DLD1 (cell line): ENCODE results near the gene SURF2.
"Not testable (repeated sequence)": the region's sequence is repeated elsewhere in the genome, so short reads cannot be mapped to it uniquely, and the experiment has no call there.

Source experiments
- in situ Hi-C: cut with HindIII; loops from 2 replicates; pipeline ENCODE4 v1.10.0; 2017; ENCODE audit warnings: low sequenced_read_pairs

Gene SURF2

GRCh38 chr9:133375724-133376654 lies 19.6 kb downstream of the SURF2 start, which contains the start of the genes STKLD1 and SURF4:
Gene STKLD1 (plus strand): TSS chr9:133376366. CDS start chr9:133376474, 108 bp downstream.
Gene SURF4 (minus strand): TSS chr9:133376060. CDS start chr9:133375969, 91 bp downstream.
- in situ Hi-C loops: loop anchor here (5.0 to 10.0 kb wide), 3 partner anchors 41 to 351 kb away; partner anchors contain the start of gene REXO4

- in situ Hi-C loops: loop anchor here (5.0 to 10.0 kb wide), 3 partner anchors 40 to 352 kb away; partner anchors contain the start of gene REXO4
Measured at GRCh38 chr9:133377280-133377679, 20.9 kb downstream of the SURF2 start.

DNA sequence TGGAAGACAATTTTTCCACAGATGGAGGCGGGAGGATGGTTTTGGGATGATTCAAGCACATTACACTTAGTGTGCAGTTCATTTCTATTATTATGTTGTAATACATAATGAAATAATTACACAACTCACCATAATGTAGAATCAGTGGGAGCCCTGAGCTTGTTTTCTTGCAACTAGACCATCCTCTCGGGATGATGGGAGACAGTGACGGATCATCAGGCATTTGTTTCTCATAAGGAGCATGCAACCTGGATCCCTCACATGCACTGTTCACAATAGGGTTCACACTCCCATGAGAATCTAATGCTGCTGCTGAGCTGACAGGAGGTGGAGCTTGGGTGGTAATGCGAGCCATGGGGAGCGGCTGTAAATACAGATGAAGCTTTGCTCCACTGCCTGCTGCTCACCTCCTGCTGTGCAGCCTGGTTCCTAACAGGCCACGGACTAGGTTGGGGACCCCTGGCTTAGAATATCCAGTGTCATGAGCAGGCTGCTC lies 21.4 kb downstream of the SURF2 start:
- in situ Hi-C loops: loop anchor here (5.0 to 10.0 kb wide), 3 partner anchors 40 to 353 kb away; partner anchors contain the start of gene REXO4

DNA sequence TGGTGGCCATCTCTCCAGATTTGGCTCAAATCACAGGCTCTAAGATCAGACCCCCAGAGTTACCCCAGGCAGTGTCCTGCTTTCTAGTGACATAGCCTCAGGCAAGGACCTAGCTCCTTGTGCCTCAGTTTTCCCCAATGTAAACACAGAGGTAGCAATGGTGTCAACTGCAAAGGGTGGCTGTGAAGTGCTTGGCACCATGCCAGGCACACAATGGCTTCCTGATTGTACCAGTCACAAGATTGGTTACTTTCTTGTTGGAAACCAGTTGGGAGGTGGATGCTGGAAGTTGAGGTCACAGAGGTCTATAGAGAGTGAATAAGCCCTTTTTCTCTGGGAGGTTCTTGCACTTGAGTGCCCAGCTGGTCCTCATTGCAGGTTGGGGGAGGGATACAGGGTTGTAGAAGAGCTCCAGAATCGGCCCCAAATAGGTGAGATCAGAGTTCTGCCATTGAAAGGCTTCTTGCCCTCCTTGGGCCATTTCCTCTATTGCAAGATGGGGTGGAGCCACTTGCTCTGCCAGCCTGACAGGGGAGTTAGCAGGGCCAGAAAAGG lies 22.1 kb downstream of the SURF2 start:
- in situ Hi-C loops: loop anchor here (5.0 to 10.0 kb wide), 3 partner anchors 39 to 354 kb away; partner anchors contain the start of gene REXO4

GRCh38 chr9:133379153-133380086 lies 23.1 kb downstream of the SURF2 start:
- in situ Hi-C loops: loop anchor here (5.0 to 10.0 kb wide), 3 partner anchors 38 to 355 kb away; partner anchors contain the start of gene REXO4

GRCh38 chr9:133380734-133381133 lies 24.4 kb downstream of the SURF2 start:
- in situ Hi-C loops: no loop called here

DNA sequence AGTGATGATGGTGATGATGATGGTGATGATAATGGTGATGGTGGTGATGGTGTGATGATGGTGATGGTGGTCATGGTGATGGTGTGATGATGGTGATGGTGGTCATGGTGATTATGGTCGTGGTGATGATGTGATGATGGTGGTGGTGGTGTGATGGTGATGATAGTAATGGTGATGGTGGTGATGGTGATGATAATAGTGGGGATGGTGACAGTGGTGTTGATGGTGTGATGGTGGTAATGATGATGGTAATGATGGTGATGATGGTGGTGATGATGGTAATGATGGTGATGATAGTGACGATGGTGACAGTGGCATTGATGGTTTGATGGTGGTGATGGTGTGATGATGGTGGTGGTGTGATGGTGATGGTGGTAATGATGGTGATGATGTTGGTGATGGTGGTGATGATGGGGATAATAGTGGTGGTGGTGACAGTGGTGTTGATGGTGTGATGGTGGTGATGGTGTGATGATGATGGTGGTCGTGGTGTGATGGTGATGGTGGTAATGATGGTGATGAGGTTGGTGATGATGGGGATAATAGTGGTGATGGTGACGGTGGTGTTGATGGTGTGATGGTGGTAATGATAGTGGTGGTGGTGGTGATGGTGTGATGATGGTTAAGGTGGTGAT lies 26.3 kb downstream of the SURF2 start:
- in situ Hi-C loops: no loop called here

DNA sequence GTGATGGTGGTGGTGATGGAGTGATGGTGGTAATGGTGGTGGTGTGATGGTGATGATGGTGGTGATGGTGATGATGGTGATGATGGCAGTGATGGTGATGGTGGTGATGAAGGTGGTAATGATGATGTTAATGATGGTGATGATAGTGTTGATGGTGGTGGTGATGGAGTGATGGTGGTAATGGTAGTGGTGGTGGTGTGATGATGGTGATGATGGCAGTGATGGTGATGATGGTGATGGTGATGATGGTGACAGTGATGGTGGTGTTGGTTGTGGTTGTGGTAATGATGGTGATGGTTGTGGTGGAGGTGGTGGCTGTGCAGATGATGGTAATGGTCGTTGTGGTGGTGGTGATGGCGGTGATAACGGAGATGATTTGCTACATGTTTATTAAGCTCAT lies 27.1 kb downstream of the SURF2 start:
- in situ Hi-C loops: no loop called here

GRCh38 chr9:133384736-133385321 lies 28.5 kb downstream of the SURF2 start:
- in situ Hi-C loops: no loop called here

GRCh38 chr9:133385452-133385851 lies 29.1 kb downstream of the SURF2 start:
- in situ Hi-C loops: no loop called here

- in situ Hi-C loops: no loop called here
Measured at GRCh38 chr9:133386338-133386737, 30.0 kb downstream of the SURF2 start.

DNA sequence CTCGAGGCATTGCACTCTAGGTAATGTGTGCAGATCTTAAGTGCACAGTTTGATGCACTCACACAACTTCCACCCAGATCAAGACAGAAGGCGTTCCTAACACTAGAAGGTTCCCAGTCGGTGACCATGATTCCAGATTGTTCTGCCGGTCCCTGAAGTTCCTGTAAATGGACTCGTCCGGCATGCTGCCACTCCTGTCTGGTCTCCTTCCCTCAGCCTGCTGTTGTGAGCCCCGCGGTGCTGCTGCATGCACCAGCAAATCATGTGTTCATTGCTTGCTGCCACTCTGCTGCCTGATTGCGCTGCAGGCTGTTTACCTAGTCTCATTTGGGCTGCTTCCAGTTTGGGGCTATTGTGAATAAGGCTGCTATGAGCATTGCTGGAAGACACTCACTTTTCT lies 31.3 kb downstream of the SURF2 start:
- in situ Hi-C loops: no loop called here

DNA sequence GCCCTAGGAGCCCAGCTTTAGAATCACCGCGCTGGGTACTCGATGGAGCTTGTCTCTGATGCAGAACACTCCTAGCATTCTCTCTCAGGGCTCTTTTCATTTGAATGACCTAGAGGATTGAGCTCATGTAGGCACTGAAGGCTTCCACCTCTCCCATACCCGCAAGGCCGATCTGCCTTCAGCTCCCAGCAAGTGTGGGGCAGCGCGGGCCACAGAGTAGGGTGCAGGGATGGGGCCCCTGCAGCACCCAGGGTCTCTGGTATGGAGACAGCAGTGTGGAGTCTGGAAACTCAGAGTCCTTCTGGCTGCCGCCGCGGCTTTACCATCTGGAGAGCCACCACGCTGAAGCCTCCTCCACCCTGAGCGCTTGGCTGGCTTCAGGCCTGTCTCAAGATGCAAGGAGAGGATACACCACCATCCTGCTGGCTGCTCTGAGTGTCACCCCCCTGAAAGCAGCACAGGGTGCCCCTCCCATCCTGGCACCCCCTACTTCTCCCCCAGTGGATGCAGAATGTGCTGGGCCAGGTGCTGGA lies 32.7 kb downstream of the SURF2 start:
- in situ Hi-C loops: no loop called here

GRCh38 chr9:133389562-133389961 lies 33.2 kb downstream of the SURF2 start:
- in situ Hi-C loops: no loop called here

DNA sequence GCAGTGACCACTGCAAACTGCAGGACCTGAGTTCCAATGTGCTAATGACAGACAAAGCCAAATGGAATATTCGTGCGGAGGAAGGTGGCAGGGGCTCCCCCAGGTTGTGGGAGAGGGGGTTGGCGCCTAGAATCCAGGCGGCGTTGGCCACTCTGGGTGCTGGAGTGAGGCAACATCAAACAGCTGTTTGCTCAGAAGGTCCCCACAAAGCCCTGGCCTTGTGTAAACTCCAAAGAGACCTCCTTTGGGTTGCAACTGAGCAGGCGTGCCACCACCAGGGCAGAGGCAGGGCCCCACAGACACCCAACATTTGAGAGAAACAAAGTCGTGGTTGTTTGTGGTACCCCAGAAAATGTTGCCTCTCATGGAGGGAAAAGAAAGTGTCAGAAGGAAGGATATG lies 34.4 kb downstream of the SURF2 start:
- in situ Hi-C loops: no loop called here

DNA sequence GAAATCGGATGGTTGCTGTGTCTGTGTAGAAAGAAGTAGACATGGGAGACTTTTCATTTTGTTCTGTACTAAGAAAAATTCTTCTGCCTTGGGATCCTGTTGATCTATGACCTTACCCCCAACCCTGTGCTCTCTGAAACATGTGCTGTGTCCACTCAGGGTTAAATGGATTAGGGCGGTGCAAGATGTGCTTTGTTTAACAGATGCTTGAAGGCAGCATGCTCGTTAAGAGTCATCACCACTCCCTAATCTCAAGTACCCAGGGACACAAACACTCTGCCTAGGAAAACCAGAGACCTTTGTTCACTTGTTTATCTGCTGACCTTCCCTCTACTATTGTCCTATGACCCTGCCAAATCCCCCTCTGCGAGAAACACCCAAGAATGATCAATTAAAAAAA lies 35.1 kb downstream of the SURF2 start:
- in situ Hi-C loops: not testable (repeated sequence)

GRCh38 chr9:133392308-133392707 lies 36.0 kb downstream of the SURF2 start:
- in situ Hi-C loops: not testable (repeated sequence)

DNA sequence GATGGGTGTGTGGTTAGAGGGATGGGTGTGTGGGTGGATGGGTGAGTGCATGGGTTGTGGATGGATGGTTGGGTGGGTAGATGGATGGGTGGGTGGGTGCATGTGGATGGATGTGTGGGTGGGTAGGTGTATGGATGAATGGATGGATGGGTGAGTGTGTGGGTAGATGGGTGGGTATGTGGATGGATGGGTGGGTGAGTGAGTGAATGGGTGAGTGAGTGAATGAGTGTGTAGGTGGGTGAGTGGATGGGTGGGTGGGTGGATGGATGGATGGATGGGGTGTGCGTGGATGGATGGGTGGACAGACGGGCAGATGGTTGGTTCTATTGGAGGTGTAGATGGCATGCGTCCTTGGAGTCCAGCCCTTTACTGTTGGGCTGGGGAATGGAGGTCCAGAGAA lies 37.0 kb downstream of the SURF2 start:
- in situ Hi-C loops: no loop called here

DNA sequence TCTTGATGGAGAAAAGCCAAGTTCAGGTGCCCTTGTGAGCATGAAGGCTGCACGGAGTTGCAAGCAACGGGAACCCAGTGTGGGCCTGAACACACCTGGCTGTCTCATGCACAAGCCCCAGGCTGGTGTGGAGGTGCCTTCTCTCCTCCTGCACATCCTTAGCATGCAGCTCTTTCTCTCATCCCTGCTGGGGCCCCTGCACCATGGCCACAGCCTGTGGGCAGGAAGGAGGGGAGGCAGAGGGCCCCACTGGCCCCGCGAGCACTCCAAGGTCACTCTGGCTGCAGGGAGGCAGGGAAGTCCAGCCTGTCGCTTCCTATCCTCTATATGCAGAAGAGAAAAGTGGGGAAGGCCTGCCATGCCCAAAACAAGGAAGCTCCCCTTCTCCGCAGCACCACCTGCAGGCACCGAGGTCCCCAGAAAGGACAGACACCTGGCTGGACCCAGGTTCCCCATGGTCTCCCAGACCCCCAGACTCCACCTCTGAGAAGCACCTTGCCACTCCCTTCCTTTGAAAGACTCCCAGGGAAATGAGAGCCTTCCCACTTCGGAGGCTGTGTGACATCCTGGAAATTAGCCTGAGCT lies 38.4 kb downstream of the SURF2 start:
- in situ Hi-C loops: no loop called here
